GM04504 (cell line): ENCODE data around the gene BTBD9.

ENCODE experiments used
- DNase-seq: peaks from one replicate; pipeline ENCODE4 v3.0.0-alpha.2; 2012; ENCODE audit warnings: low read depth

BTBD9 gene

GRCh38 chr6:38161754-38162492 is 477.8 kb downstream of the BTBD9 start:
- DNase-seq: no peak

- DNase-seq: no peak
These were observed 478.4 kb downstream of the BTBD9 start for GRCh38 chr6:38161331-38161730.

DNA sequence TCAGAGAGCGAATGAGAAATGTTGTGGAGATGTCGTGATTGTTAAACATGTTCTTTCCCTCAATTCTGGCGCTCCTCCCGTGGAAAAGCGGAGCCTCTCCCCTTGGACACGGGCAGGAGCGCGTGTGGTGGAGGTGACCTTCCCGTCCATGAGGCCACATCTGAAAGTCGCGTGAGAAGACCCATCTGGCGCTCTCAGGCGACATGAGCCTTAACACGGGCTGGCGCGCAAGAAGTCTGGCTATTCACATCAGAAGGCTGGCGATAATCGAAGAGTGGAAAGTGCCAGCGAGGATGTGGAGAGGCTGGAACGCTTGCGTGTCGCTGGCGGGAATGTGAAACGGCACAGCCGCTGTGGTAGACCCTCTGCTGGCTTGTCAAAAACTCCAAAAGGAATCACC is 478.9 kb downstream of the BTBD9 start:
- no peak for DNase-seq

- DNase-seq: no peak
These were observed 480.1 kb downstream of the BTBD9 start for GRCh38 chr6:38159596-38159995.

GRCh38 chr6:38158762-38159350 is 480.9 kb downstream of the BTBD9 start:
- no peak for DNase-seq

DNA sequence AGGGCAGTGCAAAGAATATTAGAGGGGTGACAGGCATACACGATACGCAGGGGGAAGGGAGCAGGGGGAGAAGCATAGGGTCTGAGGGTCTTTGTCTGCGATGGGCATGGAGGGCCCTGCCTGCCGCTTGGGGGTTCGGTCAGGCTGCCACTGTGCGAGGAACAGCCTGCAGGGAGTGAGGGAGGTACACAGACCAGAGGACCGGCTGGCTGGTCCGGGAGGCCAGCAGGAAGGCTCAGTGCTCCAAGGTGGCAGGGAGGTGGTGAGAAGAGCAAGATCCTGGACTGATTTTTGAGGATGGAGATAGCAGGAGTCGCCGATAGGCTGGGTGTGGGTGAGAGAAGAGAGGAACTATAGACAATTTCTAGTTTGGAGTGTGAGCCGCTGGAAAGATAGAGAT is 481.8 kb downstream of the BTBD9 start:
- no peak for DNase-seq

- DNase-seq: no peak
These were observed 482.7 kb downstream of the BTBD9 start for GRCh38 chr6:38156818-38157565.

DNA sequence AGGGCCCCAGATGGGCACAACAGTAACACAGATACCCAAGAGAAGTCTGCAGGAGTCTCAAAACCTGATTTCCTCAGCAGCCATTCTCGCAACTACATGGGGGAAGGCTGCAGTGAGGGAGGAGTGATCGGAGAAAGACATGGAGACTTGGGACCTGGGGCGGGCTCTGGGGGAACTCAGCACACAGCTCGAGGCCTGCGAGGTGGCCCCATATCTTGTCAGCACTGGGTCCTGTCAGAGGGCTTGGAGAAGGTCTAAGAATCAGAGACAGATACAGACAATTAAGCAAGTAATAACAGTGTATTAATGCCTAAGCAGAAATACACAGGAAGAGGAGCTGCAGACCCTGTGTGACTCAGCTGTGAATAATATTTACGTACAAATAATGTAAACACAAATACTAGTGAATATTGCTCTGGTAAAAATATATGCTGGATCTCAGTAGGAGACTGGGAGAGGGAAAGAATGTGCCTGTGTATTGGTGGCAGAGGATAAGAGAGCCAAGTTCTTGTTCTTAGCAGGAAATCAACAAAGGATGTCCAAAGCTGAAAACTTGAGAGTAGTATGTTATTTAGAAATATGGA is 484.0 kb downstream of the BTBD9 start:
- DNase-seq: no peak

DNA sequence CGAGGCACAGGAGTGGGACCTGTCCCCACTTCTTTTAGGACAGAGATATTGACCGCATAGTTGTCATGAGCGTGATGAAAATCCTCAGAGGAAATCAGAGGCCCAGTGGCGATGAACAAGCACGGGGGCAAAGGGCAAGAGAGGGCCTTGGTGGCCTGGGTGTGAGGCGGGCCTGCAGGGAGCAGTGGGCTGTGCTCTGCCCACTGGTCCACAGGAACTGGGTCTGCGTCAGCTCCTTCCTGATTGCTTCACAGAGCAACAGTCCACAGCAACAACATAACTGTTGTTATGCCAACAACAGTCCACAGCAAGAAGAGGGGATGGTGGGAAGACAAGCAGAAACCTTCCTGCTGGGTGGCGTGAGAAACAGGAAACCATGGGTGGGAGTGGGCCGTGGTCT is 484.6 kb downstream of the BTBD9 start:
- no peak for DNase-seq

DNA sequence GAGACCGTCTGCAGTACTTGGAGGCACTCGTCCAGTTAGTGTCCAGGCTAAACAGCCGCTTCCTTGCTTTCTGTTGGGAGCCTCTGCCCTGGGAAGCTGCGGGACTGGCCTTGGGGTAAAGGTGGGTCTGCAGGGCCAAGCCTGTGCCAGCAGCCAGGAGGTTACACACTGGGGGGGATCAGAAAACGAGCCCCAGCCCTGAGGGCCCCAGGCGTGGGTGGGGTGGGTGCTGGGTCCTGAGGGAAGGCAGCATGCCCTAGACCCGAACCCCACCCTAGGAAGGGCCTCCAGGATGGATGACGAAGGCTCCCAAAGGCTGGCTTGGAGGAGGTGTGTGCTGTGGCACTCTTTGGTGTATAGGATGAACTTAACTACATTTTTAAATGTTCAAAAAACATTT is 485.0 kb downstream of the BTBD9 start:
- no peak for DNase-seq

- DNase-seq: no peak
These were observed 485.9 kb downstream of the BTBD9 start for GRCh38 chr6:38153798-38154345.

DNA sequence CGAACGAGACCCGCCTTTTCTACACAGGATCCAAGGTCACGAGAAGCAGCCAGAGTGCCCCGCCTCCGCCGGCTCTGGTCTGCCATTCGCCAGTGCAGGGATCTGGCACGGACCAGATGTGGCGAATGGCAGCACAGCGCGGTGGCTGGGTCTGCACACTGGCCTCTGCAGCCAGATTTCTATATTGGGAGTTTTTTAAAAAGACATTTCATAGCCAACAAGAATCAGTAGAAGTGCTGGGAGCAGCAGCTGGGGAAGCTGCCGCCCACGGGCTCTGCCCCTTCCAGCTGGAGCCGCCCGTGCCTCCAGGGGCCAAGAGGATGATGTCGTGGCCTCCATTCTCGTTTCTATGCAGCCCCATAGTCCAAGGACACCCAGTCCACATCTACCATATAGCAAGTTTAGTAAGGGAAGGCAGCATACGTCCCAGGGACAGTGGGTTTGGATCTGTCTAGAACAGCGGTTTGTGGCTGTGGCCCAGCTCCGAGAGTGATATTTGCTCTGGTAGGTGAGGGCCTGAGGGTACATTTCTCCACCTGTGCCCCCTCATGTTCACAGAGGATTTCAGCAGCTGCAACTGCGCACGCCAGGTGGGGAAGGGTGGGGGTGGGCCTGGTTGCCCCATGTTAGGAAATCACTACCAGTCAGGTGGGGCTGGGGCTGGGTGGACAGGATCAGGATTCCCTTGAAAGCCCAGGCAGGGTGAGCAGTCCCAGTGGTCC is 486.5 kb downstream of the BTBD9 start:
- no peak for DNase-seq

- no peak for DNase-seq
These were observed 487.1 kb downstream of the BTBD9 start for GRCh38 chr6:38152620-38153019.

DNA sequence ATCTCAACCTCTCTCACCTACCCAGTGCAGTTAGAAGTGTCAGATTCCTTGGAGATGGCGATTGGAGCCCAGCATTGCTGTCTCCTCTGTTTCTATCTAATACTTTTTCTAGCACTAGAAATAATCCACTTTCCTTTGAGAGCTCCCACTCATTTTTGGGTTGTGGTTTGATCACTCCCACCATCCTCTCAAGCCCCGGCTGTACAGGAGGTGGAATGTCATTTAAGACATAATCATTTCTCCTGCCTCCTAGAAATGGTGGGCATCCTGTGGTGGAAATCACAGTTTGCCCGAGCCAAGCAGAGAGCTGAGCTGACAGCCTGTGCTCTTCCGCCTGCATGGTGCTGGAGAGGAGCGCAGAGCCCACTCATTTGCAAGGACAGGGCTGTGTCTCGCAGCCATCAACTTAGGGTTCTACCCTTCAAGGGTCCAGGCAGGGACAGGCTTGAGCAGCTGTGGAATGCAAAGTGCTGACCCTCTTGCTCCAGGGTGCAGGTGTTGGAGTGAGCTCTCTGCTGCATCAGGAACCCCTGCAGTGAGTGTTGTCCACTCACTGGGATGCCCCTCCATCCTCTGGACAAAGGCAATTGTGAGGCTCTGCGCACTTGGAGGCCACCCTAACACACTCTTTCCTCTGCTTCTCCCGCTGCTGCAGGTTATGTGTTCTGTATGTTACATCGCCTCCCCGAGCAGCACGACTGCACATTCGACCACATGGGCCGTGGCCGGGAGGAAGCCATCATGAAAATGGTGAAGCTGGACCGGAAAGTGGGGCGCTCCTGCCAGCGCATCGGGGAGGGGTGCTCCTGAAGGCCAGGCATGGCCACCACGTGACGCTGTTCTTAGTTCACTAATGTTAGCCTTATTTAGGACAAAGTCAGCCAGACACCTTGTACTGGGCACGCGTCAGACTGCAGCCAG is 487.9 kb downstream of the BTBD9 start:
- DNase-seq: no peak

DNA sequence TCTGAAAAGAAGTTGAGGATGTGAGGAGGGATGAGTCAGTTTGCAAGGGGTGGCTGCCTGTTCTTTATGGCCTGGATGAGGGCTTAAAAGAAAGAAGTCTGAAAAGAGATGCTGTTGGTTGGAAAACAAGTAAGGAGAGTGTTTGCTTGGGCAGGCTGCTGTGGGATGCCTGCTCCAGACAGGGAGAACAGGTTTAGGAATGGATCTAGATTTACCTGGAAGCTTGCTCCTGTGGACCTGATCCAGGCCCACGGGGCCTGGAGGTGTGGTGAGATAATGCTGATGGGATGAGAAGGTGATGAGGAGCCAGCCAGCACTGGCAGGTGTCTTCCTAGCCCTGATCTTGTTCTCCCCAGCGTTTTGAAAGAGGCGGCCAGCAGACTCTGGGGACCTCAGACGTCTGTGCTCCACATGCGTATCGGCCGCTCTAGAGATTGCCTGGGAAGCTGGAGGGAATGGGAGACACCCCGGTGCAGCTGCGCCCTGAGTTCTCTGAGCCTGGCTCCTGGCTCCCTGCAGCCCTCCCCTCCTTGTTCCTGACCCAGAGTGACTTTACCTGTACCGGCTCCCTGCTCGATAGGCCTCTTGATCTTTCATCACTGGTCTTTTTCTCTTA is 488.9 kb downstream of the BTBD9 start:
- no peak for DNase-seq

DNA sequence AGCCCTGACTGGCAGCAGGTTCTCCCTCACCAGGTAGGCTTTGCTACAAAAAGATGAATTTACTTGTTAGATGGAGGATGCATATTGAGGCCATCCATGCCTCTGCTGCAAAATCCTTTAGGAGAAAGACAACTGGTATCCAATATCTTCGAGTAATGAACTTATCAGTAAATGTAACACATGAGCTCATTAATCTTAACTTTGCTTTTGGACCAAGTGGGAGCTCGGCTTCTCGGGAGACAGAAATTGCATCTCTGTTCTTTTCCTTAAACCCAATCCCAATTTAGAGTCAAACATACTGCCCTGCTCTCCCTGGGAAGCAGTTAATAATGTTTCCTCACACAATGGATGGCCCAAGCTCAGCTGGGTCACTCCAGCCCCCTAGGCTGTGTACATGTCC is 489.7 kb downstream of the BTBD9 start:
- DNase-seq: no peak

GRCh38 chr6:38149531-38149930 is 490.2 kb downstream of the BTBD9 start:
- no peak for DNase-seq

- DNase-seq: no peak
These were observed 491.1 kb downstream of the BTBD9 start for GRCh38 chr6:38148606-38149005.

GRCh38 chr6:38146734-38147027 is 493.0 kb downstream of the BTBD9 start:
- no peak for DNase-seq

GRCh38 chr6:38146021-38146733 is 493.6 kb downstream of the BTBD9 start:
- no peak for DNase-seq
